Measurements from ENCODE around the gene TUBGCP6.

DNA sequence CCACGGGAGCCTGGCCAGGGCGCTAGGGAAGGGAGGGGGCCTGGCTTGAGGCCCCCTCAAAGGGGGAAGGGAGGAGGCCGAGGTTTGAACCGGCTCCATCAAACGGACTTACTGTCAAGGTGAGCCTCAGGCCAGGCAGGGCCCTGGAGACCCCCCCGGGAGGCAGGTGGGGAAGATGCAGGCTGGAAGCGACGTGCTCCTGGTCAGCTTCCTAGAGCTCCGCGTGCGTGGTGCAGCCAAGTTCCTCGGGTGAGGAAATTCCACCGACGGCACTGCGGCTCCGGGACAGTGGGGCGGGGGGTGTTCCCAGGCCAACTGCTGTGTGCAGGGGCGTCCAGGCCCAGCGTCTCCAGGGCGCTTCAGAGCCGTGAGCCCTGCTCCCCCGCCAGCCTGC lies 66.4 kb downstream of the TUBGCP6 start:
- TF ChIP-seq, protein P1, sequence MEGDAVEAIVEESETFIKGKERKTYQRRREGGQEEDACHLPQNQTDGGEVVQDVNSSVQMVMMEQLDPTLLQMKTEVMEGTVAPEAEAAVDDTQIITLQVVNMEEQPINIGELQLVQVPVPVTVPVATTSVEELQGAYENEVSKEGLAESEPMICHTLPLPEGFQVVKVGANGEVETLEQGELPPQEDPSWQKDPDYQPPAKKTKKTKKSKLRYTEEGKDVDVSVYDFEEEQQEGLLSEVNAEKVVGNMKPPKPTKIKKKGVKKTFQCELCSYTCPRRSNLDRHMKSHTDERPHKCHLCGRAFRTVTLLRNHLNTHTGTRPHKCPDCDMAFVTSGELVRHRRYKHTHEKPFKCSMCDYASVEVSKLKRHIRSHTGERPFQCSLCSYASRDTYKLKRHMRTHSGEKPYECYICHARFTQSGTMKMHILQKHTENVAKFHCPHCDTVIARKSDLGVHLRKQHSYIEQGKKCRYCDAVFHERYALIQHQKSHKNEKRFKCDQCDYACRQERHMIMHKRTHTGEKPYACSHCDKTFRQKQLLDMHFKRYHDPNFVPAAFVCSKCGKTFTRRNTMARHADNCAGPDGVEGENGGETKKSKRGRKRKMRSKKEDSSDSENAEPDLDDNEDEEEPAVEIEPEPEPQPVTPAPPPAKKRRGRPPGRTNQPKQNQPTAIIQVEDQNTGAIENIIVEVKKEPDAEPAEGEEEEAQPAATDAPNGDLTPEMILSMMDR (IDR thresholded peaks at IDR 0.05): no peak
- no peak for TF ChIP-seq POLR2AphosphoS5 (IDR thresholded peaks at IDR 0.05)

Data from transverse colon (tissue), 4 donors.